HK-2 (cell line): ENCODE data around the gene NWD2.

Experiments used
- DNase-seq: peaks from one replicate; pipeline ENCODE4 v3.0.0-alpha.2; 2018; ENCODE audit not compliant: unreplicated experiment

Gene NWD2

GRCh38 chr4:37304612-37305011 lies 60.1 kb downstream of the NWD2 start:
- no peak for DNase-seq

GRCh38 chr4:37305984-37306383 lies 61.4 kb downstream of the NWD2 start:
- DNase-seq = no peak

GRCh38 chr4:37317104-37317643 lies 72.6 kb downstream of the NWD2 start:
- DNase-seq = no peak

- no peak for DNase-seq
Observed at GRCh38 chr4:37320513-37321235, 76.1 kb downstream of the NWD2 start.

- DNase-seq = no peak
Observed at GRCh38 chr4:37322122-37322521, 77.6 kb downstream of the NWD2 start.

- DNase-seq = no peak
Observed at GRCh38 chr4:37324546-37324945, 80.0 kb downstream of the NWD2 start.

GRCh38 chr4:37326852-37327251 lies 82.3 kb downstream of the NWD2 start:
- DNase-seq = no peak

- no peak for DNase-seq
Observed at GRCh38 chr4:37338972-37339371, 94.4 kb downstream of the NWD2 start.

GRCh38 chr4:37358748-37359147 lies 114.2 kb downstream of the NWD2 start:
- DNase-seq = no peak

GRCh38 chr4:37359261-37359660 lies 114.7 kb downstream of the NWD2 start:
- no peak for DNase-seq

GRCh38 chr4:37365888-37366287 lies 121.3 kb downstream of the NWD2 start:
- DNase-seq = no peak

GRCh38 chr4:37367901-37368300 lies 123.4 kb downstream of the NWD2 start:
- DNase-seq = no peak

- DNase-seq = no peak
Observed at GRCh38 chr4:37370052-37370451, 125.5 kb downstream of the NWD2 start.

- no peak for DNase-seq
Observed at GRCh38 chr4:37381040-37381668, 136.6 kb downstream of the NWD2 start.

GRCh38 chr4:37383579-37384229 lies 139.2 kb downstream of the NWD2 start:
- DNase-seq = no peak

GRCh38 chr4:37385424-37385823 lies 140.9 kb downstream of the NWD2 start:
- no peak for DNase-seq

- no peak for DNase-seq
Observed at GRCh38 chr4:37388681-37389365, 144.3 kb downstream of the NWD2 start.

GRCh38 chr4:37389366-37389765 lies 144.8 kb downstream of the NWD2 start:
- DNase-seq = no peak

GRCh38 chr4:37389967-37390580 lies 145.5 kb downstream of the NWD2 start:
- no peak for DNase-seq

- no peak for DNase-seq
Observed at GRCh38 chr4:37392521-37393255, 148.1 kb downstream of the NWD2 start.

GRCh38 chr4:37393321-37393720 lies 148.8 kb downstream of the NWD2 start:
- DNase-seq = no peak
